Loucy (cell line): ENCODE results near the gene ZBTB11.
A peak's percentile ranks its signal among the peaks of the same experiment; 100 is the strongest.

Experiments used
- H2AFZ ChIP-seq: fragments of 200-600 bp; sonication (generic); 2 replicates; pipeline ENCODE4 v1.6.0; 2016; ENCODE audit warnings: antibody characterized with exemption, mild to moderate bottlenecking, low read length, moderate library complexity
- H3F3A ChIP-seq: fragments of 200-600 bp; 2 replicates; pipeline ENCODE4 v1.6.0; 2016; ENCODE audit warnings: antibody characterized with exemption, low read depth, mild to moderate bottlenecking
- H3K27me3 ChIP-seq: fragments of 200-600 bp; sonication (generic); 2 replicates; pipeline ENCODE4 v1.6.1; 2014; ENCODE audit warnings: low read length, mild to moderate bottlenecking; ENCODE audit not compliant: insufficient read depth, poor library complexity, severe bottlenecking
- H3K36me3 ChIP-seq: fragments of 200-600 bp; sonication (generic); 2 replicates; pipeline ENCODE4 v1.6.1; 2016; ENCODE audit warnings: low read length; ENCODE audit not compliant: insufficient read depth
- H3K4me1 ChIP-seq: fragments of 200-600 bp; sonication (generic); 2 replicates; pipeline ENCODE4 v1.5.1; 2014; ENCODE audit warnings: low read length, mild to moderate bottlenecking; ENCODE audit not compliant: insufficient read depth, poor library complexity, severe bottlenecking
- H3K4me2 ChIP-seq: fragments of 200-600 bp; sonication (generic); 2 replicates; pipeline ENCODE4 v1.6.0; 2014; ENCODE audit warnings: antibody characterized with exemption, low read length, low read depth, mild to moderate bottlenecking; ENCODE audit not compliant: poor library complexity, severe bottlenecking
- H3K4me3 ChIP-seq: fragments of 200-600 bp; sonication (generic); 2 replicates; pipeline ENCODE4 v1.5.1; 2014; ENCODE audit warnings: low read length, mild to moderate bottlenecking, mixed read lengths; ENCODE audit not compliant: poor library complexity, severe bottlenecking
- H3K79me2 ChIP-seq: fragments of 200-600 bp; sonication (generic); 2 replicates; pipeline ENCODE4 v1.6.1; 2014; ENCODE audit warnings: low read length; ENCODE audit not compliant: insufficient read depth
- H3K9ac ChIP-seq: fragments of 200-600 bp; sonication (generic); 2 replicates; pipeline ENCODE4 v1.6.0; 2014; ENCODE audit warnings: mild to moderate bottlenecking, low read depth, low read length, moderate library complexity; ENCODE audit not compliant: poor library complexity, severe bottlenecking
- H3K9me2 ChIP-seq: fragments of 200-600 bp; sonication (generic); replicated peaks from 2 replicates; pipeline ENCODE4 v1.6.1; 2016; ENCODE audit warnings: low read depth, low read length, mixed read lengths
- H3K9me3 ChIP-seq: fragments of 200-600 bp; sonication (generic); 2 replicates; pipeline ENCODE4 v1.6.1; 2014; ENCODE audit warnings: mild to moderate bottlenecking, antibody characterized with exemption, low read length, low read depth; ENCODE audit not compliant: insufficient read depth
- H4K20me1 ChIP-seq: fragments of 200-600 bp; sonication (generic); 2 replicates; pipeline ENCODE4 v1.6.0; 2014; ENCODE audit warnings: antibody characterized with exemption, low read length, mild to moderate bottlenecking; ENCODE audit not compliant: insufficient read depth, poor library complexity, severe bottlenecking
- EZH2phosphoT487 ChIP-seq: fragments of 200-600 bp; IDR thresholded peaks from 2 replicates; pipeline ENCODE4 v1.6.1; 2018; ENCODE audit warnings: antibody characterized with exemption, mild to moderate bottlenecking, moderate library complexity, borderline replicate concordance
- TF ChIP-seq, protein P1 (sequence below): fragments of 200-600 bp; sonication (generic); conservative IDR thresholded peaks from 2 replicates; pipeline ENCODE4 v1.5.1; 2014; ENCODE audit warnings: mild to moderate bottlenecking, antibody characterized with exemption, low read length

Gene ZBTB11

DNA sequence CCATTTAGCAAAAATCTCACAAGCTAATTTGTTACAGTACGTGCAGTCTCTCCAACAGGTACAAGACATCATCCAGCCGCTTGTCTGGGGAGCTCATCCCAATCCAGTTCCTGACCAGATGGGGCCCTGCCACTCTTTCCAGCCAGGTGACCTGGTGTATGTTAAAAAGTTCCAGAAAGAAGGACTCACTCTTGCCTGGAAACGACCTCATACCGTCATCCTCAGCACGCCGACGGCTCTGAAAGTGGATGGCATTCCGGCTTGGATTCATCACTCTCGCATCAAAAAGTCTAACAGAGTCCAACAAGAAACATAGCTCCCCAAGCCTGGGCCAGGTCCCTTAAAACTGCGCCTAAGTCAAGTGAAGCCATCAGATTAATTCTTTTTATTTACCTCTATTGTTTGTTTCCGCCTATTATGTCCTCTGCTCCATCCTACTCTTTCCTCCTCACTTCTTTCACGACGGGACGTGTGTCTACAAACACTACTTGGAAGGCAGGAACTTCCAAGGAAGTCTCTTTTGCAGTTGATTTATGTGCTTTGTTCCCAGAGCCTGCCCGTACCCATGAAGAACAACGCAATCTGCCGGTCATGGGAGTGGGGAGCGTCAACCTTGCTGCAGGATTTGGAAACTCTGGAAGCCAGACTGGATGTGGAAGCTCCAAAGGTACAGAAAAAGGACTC is 37.5 kb downstream of the ZBTB11 start:
- H2AFZ ChIP-seq, result no peak overlapping the region
- no peaks in the 10 kb centered on the region for H3K9me3 ChIP-seq
- no peaks in the 10 kb centered on the region for H3K27me3 ChIP-seq
- no peak overlapping the region for H3K4me2 ChIP-seq
- TF ChIP-seq, protein P1, sequence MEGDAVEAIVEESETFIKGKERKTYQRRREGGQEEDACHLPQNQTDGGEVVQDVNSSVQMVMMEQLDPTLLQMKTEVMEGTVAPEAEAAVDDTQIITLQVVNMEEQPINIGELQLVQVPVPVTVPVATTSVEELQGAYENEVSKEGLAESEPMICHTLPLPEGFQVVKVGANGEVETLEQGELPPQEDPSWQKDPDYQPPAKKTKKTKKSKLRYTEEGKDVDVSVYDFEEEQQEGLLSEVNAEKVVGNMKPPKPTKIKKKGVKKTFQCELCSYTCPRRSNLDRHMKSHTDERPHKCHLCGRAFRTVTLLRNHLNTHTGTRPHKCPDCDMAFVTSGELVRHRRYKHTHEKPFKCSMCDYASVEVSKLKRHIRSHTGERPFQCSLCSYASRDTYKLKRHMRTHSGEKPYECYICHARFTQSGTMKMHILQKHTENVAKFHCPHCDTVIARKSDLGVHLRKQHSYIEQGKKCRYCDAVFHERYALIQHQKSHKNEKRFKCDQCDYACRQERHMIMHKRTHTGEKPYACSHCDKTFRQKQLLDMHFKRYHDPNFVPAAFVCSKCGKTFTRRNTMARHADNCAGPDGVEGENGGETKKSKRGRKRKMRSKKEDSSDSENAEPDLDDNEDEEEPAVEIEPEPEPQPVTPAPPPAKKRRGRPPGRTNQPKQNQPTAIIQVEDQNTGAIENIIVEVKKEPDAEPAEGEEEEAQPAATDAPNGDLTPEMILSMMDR, result no peak
- peaks cover 12% of the 10 kb centered on the region for H3K4me1 ChIP-seq
- H3K4me3 ChIP-seq, result no peak overlapping the region
- no peaks in the 10 kb centered on the region for H4K20me1 ChIP-seq
- H3K9ac ChIP-seq, result no peak overlapping the region
- no peaks in the 10 kb centered on the region for H3F3A ChIP-seq
- H3K79me2 ChIP-seq, result no peaks in the 10 kb centered on the region
- H3K9me2 ChIP-seq, result no peaks in the 10 kb centered on the region
- no peaks in the 10 kb centered on the region for H3K36me3 ChIP-seq

DNA sequence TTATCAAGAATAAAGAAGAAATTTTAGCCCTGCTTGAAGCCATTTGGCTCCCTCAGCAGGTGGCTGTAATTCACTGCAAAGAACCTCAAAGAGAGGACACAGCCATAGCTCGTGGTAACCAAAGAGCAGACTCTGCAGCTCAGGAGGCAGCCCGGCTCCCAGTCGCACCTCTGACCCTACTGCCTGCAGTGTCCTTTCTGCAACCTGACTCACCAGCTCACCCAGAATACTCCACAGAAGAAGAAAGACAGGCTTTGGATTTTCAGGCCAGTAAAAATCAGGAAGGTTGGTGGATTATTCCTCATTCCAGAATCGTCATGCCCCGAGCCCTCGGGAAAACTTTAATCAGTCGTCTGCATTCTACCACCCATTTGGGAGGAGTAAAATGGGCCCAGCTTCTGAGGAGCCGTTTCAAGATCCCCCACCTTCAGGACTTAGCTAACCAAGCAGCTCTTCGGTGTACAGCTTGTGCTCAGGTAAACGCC is 38.6 kb downstream of the ZBTB11 start:
- H3K4me1 ChIP-seq, result peaks cover 1% of the 10 kb centered on the region
- H3K27me3 ChIP-seq, result no peaks in the 10 kb centered on the region
- H3K9ac ChIP-seq, result no peak overlapping the region
- H2AFZ ChIP-seq, result peak overlapping the region; percentile 49; the same call in 1 of the 2 replicates
- H3F3A ChIP-seq, result no peaks in the 10 kb centered on the region
- H3K9me2 ChIP-seq, result no peaks in the 10 kb centered on the region
- H3K36me3 ChIP-seq, result no peaks in the 10 kb centered on the region
- no peaks in the 10 kb centered on the region for H3K9me3 ChIP-seq
- H4K20me1 ChIP-seq, result no peaks in the 10 kb centered on the region
- H3K4me3 ChIP-seq, result no peak overlapping the region
- TF ChIP-seq EZH2phosphoT487, result no peak
- TF ChIP-seq, protein P1, result peak; percentile 42
- H3K4me2 ChIP-seq, result no peak overlapping the region
- no peaks in the 10 kb centered on the region for H3K79me2 ChIP-seq

DNA sequence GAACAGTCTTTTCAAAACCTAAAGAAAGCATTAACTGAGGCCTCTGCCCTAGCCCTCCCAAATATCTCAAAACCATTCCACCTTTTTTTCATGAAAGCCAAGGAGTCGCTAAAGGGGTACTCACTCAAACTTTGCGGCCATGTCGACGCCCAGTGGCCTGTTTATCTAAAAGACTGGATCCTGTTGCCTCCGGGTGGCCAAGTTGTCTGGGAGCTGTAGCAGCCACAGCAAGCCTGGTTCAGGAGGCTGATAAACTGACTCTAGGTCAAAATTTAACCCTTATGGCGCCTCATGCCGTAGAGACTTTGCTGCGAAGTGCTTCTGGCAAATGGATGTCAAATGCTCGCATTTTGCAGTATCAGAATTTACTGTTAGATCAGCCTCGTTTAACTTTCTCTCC is 39.5 kb downstream of the ZBTB11 start:
- Histone ChIP-seq H3F3A (no peaks in the 10 kb centered on the region), H3K36me3 (no peaks in the 10 kb centered on the region), H3K4me1 (no peaks in the 10 kb centered on the region), H3K4me2 (no peak overlapping the region), H3K9me3 (no peaks in the 10 kb centered on the region), H3K4me3 (no peak overlapping the region), H3K79me2 (no peaks in the 10 kb centered on the region), H4K20me1 (no peaks in the 10 kb centered on the region), H3K9me2 (no peaks in the 10 kb centered on the region), H2AFZ (no peak overlapping the region), H3K9ac (no peak overlapping the region), H3K27me3 (no peaks in the 10 kb centered on the region)
- TF ChIP-seq EZH2phosphoT487, result no peak
- TF ChIP-seq, protein P1, result no peak
